ENCODE results near the gene ANKRD33B.

Gene ANKRD33B

DNA sequence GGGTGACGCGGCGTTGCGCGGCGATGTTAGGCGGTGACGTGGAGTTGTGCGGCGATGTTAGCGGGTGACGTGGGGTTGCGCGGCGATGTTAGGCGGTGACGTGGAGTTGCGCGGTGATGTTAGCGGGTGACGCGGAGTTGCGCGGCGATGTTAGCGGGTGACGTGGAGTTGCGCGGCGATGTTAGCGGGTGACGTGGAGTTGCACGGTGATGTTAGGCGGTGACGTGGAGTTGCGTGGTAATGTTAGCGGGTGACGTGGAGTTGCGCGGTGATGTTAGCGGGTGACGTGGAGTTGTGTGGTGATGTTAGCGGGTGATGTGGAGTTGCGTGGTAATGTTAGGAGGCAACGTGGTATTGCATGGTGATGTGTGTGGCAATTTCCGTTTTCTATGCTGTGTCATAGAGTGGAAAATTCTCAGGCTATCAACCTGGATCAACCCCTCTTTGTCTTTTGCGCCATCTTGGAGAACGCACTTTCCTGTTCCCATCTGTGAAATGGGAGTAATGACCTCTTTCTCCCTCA is 76.0 kb downstream of the ANKRD33B start:
- no peak for DNase-seq

DNA sequence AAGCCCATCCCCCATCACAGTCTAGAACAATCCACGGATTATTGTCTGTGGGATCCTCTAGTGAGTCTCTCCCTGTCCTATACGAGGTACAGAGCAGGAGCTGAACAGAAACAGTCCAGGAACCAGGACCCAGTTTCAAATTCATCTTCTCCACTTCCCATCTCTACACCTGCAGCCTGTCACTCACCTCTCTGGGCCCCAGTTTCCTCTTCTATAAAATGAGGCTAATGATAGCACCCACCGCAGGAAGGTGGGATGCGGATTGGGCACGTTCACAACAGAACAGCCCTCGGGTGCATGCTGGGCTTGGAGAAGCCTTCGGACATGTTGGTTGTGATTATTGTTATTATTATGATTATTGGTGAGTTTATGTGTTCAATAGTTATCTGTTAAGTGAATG is 78.5 kb downstream of the ANKRD33B start:
- DNase-seq, result no peak

DNA sequence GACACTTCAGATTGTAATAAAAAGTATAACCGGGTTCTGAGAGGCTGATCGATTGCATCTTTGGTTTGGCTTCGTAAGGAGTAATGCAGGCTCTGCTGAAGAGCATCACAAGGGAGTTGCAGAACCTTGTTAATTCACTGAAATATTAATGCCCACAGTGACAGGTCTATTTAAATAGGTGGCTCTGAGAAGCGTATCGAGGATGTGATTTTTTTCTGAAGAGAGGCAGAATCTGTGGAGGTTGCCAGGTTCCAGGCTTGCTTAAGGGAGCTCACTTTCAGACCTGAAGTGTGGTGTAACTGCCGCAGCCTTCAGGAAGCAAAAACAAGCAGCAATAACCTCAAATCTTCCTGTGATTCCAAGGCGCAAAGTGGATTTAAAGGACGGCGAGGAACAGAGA is 80.3 kb downstream of the ANKRD33B start:
- DNase-seq, result no peak

DNA sequence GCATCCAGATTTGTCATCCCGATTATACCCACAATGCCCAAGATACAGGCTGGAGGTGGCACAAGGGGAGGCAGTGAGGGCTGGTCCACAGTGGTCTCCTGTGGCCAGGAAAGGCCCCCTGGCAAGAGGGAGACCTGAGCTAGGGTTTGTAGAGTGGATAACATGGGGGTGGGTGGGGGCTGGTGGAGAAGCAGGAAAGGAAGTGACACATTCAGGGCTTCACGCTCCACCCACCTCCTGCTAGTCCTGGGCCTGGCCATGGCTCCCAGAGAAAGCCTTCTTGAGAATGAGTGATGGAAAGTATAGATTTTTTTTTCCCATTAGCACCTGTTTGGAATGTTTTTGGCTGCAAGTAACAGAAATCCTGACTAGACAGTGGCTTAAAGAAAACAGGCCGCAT is 81.3 kb downstream of the ANKRD33B start:
- DNase-seq, result no peak

DNA sequence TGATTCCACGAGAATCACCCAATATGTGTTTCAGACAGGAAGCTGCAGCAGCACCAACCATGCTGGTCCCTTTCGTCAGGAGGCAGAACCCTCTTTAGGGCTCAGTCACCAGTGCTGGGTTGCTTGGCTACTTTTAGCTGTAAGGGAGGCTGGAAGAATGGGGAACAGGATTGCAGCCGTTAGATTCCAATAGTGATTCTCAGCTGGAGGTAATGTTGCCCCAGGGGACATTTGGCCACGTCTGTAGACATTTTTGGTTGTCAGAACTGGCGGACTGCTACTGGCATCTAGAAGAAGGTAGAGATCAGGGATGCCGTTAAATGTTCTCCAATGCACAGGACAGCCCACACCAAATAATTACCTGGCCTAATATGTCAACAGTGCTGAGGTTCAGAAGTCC is 81.8 kb downstream of the ANKRD33B start:
- DNase-seq, result no peak

DNA sequence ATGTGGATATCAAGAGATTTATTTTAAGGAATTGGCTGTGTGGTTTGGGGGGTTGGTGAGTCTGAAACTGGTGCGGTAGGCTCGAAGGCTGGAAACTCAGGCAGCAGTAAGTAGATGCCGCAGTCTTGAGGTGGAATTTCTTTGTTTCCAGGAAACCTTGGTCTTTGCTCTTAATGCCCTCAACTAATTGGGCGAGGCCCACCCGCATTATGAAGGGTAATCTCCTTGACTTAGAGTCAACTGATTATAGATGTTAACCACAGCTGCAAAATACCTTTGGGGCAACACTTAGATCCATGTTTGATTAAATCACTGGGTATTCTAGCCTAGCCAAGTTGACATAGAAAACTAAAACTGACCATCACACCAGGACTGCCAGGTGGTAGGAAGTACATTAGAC is 83.8 kb downstream of the ANKRD33B start:
- DNase-seq, result no peak

DNA sequence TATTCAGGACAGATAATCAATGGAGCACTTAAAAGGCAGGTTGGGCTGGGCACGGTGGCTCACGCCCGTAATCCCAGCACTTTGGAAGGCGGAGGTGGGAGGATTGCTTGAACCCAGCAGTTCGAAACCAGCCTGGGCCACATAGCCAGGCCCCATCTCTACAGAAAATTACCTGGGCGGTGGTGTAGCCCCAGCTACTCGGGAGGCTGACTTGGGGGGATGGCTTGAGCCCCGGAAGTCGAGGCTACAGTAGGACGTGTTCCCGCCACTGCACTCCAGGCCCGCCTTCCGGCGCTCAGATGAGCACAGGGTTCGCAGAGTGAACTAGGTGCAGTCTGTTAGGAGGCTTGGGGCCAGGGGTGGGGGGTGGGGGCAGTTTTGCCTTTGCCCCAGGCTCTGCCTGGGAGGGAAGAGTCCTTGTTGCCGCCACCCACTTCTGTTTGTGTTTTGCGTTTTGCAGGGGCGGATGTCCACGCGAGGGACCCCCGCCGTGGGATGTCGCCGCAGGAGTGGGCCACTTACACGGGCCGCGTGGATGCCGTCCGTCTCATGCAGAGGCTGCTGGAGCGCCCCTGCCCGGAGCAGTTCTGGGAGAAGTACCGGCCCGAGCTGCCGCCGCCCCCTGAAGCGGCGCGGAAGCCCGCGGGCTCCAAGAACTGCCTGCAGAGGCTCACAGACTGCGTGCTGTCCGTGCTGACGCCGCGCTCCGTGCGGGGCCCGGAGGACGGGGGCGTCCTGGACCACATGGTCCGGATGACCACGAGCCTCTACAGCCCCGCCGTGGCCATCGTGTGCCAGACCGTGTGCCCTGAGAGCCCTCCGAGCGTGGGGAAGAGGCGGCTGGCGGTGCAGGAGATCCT is 85.2 kb downstream of the ANKRD33B start:
- no peak for DNase-seq

DNA sequence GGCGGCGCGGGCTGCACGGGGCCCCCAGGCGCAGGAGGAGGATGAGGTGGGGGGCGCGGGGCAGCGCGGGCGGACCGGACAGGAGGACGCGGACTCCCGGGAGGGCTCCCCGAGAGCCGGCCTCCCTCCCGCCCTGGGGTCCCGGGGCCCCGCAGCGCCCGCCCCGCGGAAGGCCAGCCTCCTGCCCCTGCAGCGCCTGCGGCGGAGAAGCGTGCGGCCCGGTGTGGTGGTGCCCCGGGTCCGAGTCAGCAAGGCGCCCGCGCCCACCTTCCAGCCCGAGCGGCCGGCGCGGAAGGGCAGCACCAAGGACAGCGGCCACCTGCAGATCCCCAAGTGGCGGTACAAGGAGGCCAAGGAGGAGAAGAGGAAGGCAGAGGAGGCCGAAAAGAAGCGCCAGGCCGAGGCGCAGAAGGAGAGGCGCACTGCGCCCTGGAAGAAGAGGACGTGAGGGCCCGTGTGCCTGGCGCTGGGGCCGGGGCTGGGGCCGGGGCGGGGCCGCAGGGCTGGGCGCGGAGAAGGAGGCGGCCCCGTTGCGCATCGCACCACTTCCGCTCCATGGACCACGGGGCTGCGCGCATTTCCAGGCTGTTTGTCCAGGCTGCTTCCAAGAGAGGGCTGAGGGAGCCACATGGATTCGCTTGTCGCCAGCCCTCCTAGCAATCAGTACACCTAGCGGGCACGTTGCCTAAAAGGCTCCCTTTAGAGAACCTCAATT is 86.0 kb downstream of the ANKRD33B start:
- DNase-seq, result no peak

DNA sequence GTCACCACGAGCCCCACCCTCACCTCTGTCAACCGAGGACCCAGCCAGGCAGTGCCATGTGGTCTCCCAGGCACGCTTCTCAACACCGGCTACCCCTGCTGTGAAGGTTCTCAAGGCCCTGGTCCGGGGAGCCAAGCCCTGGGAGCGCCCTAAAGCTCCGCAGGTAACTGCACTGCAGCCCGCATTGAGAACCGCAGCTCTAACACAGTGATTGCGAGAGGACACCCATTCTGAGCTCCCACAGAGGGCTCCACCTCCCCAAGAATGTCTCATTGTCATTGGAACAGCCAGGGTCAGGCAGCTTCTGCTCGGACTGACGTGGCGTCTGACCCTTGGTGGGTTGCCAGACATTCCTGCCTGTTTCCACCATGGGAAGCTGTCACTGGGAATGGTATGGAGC is 88.3 kb downstream of the ANKRD33B start:
- DNase-seq, result no peak

DNA sequence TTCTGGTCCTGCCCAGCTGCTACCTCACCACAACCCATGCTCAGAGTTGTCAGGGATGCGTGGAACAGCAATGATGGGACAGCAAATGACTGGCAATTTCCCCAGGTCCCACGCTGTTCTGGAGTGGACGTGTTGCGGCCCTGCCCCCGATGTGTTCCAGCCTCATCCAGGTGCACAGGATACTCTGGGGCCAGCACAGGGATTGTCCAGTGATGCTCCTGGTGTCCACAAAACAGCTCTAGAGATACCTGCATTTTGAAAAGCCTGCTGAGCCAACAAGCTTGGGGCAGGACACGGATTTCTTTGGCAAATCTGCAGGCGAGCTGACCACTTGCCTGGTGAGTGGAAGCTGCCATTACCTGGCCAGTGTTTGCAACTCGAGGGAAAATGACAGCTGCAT is 88.7 kb downstream of the ANKRD33B start:
- no peak for DNase-seq

DNA sequence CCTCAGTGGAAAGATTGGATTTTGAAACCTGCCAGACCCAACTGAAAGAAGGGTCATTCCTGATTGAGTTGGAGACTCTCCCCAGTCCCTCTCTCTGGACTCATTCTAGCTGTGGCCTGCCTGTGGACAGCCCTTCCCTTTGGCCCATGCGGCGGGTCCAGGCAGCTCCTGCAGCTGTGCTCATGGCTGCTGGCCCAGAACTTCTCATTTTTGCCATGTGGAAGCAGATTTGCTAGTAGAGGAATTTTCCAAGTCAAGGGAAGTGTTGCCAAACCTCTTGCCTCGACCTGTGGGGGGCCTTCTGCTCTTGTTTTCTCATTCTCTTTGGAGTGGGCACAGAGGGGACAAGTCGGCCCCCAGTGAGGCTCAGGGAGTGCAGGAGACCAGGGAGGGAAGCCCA is 89.2 kb downstream of the ANKRD33B start:
- no peak for DNase-seq

DNA sequence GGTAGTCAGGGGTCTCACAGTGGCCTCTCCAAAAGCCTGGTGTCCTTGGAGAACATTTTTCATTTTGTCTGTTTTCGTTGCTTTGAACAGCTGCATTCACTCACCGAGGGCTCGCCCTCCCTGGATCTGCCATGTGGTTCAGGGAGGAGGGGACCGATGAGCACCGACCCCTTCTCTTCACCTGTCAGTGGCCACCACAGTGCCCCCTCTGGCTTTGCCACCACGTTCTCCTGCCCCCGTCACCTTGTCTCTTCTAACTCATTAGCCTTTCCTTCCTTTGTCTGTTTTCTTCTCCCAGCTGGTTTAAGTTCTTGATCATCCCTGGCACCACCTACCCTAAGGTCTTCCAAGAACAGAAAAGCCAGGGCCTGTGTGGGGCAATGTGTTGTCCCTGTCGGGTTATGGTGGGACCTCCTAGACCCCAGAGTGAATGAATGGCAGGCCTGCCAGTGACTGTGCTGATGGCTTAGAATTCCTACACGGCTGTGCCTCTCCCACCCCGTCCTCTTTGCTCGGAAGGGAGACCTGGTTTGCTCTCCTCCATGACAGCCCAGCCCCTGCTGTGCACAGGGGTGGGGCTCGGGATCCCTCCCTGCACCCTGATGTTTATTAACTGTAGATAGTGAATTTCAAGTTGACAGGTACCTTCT is 90.0 kb downstream of the ANKRD33B start:
- DNase-seq, result no peak

DNA sequence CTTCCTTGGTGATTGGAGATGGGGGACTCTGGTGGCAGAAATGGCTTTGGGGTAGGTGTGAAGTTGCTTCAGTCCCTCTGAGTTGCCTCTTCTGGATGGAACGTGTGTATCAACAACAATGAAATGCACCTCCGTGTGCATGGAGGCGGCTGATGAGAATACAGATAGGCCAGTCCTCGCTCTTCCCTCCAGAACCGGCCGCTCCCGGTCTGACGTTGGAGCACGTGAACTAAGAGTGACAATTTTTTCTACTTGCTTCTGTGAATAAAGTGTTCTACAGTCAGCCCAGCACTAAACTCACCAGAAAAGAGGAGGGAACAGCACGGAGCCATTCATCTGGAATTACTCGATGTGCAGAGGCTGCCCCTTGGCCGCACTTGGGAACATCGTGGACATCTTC is 90.7 kb downstream of the ANKRD33B start:
- no peak for DNase-seq

DNA sequence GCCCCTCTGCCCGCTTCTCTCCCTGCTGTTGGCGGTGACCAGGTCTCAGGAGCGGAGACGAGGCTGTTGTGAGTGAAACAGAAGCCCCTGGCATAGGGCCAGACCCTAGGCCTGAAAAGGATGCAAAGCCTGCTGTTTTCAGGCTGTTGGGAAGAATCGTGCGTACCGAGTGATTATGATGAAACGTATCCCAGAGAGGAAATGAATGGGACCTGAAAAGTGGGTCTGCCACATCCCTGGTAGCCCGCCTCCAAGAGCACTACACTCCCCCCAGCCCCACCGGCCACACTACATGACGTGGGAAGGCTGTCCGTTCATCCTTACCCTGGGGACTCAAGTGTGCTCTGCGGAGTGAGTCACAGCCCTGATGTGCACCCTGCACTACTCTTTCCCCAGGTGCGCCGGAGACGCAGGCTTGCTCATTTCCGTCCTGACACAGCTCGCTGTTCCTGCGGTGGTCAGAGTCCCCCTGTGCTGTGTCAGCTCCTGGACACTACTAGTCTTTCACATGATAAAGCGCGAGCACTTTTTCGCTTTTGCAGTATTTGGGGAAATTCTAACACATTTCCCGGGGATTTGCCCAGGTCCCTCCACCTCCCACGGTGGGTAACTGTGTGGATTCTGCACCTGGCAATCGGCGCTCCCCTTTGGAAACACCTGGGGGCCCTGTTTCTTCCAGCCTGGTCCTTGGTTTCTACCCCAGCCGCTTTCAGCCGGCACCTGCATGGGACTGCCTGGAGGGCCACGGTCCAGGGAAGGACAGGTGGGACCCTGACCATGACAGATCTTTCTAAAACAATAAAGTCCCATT is 91.5 kb downstream of the ANKRD33B start:
- DNase-seq, result peak in 1 of 2 experiments; percentile 19

DNA sequence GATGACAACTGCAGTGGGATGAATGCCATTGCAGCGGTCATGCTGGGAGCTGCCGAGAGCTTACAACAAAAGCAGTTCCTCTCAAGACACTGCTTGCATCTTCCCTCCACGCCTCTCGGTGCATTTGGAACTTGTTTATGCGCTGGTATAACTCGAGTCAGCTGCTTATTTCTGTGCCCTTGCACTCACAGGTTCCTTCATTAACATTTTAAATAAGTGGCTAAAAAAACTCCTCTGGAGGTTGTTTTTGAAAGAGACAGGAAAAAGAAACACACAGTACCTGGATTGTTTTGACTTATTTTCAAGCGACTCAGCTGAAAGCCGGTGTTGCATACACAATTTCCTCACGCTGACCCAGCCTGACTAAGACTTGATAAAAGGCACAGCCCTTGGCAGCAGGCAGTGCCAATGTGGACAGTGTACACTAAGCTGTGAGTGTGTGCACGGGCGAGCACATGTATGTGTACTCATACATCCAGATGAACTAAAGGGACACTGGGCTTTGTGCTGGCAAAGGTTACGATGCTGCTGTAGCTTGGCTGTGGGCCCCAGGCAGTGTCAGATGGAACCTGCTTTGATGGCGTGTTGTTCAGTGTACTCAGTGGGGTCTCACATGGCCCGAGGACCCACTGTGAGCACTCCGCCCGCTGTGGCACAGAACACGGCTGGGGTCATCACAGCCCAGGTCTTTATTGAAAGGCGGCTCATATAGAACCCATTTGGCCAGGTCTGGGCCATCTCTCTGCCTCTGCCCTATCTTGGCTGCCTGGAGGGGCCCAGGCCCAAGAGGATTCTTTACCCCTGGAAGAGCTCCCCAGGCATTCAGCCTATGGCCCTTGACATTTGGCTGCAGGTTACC is 92.3 kb downstream of the ANKRD33B start:
- no peak for DNase-seq

DNA sequence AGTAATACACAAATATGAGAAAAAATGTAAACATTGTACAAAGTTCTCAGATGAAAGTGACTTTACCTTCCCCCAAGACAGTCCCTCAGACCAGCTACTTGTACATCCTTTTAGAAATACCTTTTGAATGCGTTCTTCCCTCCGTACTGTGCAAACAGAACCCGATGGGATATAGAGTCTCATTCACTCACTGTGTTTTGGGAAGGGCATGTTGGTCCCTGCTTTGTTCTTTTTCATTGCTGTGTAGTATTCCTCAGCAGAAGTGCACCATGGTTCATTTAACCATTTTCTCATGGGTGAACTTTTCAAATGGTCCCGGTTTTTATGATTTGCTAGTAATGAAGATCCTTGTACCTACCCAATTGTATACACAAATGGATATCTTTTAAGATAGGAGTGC is 94.4 kb downstream of the ANKRD33B start:
- DNase-seq, result no peak

DNA sequence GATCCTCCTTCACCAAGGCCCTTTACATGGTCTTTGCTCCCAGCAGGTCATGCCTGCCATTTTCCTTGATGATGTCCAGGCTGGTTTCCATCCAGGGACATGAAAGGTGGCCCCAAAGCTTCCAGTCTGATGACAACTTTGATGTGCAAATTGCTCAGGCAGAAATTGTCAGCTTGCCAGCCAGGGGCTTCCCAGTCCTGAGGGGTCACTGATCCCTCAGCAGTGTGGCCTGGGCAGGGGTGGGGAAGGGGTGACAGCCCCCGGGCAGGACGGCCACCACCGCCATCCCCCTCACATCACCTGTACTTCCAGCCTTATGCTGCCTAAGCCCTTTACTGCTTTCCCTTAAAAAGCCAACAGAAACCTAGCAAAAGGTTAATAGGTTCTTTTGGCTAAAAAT is 96.3 kb downstream of the ANKRD33B start:
- DNase-seq, result no peak

DNA sequence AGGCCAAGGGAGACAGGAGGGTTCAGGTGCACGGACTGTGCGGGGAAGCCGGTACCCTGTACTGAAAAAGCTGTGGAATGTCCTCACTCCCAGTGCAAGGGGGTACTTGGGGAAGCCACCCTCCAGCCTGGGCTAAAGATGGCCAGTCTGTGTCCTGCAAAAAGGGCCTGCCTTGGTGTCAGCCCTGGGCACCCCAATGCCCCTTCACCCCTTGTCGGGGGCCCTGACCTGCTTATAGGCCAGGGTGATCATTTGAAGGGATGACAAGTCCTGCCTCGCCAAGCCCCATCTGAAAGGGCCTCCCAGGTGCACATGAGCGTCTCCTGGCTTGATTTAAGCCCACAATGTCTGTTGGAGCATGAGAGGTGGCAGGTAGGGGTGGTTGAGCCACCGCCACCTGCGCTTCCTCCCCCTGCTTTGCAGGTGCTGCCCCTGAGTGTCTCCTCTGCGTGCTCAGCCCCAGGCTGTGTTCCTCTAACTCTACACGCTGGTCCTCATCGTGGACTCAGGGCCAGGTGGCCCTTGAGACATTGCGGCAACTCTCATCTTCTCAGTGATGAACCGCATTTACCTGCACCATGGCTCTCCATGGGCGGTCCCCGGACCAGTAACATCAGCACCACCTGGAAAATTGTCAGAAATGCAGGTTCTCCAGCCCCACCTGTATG is 97.0 kb downstream of the ANKRD33B start:
- DNase-seq, result no peak

DNA sequence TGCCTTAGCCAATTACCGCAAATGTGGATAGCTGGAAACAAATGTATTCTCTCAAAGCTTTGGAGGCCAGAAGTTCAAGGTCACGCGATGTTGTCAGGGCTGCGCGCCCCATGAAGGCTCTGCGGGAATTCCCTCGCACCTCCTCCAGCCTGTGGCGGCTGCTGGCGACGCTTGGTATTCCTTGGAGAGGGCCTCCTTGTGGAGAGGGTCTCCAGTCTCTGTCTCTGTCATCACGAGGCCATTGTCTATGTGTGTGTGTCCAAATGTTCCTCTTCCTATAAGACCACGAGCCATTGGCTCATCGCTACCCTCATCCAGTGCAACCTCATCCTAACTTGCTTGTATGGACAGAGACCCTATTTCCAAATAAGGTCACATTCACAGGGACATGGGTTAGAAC is 97.5 kb downstream of the ANKRD33B start:
- no peak for DNase-seq

DNA sequence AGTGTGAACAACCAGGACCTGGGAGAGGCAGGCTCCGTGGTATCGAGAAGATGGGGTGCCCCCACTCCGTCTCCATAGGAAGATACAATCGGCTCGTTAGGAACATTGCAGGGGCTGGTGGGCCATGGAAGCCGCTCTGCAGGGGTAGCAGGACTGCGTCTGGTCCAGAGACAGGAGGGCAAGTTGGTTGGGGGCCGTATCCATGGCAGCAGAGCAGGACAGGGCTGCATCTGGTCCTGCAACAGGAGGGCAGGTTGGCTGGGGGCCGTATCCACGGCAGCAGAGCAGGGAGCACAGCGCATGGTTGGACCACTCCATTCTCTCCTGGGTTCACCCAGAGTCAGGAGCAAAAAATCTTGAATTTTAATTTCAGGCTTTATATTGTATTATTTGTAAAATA is 98.2 kb downstream of the ANKRD33B start:
- DNase-seq, result no peak
